Measurements from ENCODE around the gene MYL9.
"Not testable (repeated sequence)": the region's sequence is repeated elsewhere in the genome, so short reads cannot be mapped to it uniquely, and the experiment has no call there.

The MYL9 gene

DNA sequence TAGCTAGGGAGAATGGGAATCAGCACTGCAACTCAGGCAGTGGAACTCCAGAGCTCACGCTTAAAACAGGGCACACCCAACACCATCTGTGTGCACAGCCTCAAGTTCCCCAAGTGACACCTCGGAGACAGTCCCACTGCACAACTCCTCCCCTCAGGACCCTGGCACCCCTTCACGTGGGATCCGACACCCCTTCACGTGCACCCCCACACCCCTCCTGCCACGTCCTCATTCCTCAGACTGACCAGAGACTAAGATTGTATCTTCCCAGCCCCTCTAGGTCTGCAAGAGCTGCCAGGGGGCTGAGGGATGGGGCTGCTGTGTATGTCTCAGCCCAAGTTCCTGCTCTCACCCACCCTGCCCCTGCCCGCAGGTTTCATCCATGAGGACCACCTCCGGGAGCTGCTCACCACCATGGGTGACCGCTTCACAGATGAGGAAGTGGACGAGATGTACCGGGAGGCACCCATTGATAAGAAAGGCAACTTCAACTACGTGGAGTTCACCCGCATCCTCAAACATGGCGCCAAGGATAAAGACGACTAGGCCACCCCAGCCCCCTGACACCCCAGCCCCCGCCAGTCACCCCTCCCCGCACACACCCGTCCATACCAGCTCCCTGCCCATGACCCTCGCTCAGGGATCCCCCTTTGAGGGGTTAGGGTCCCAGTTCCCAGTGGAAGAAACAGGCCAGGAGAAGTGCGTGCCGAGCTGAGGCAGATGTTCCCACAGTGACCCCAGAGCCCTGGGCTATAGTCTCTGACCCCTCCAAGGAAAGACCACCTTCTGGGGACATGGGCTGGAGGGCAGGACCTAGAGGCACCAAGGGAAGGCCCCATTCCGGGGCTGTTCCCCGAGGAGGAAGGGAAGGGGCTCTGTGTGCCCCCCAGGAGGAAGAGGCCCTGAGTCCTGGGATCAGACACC is 7.6 kb downstream of the MYL9 start:
- no peak for DNase-seq (ENCODE audit: low read depth in 1 of 2, low spot score in 1 of 2)

GRCh38 chr20:36549628-36549941 is 8.3 kb downstream of the MYL9 start:
- no peak for DNase-seq (ENCODE audit: low read depth in 1 of 2, low spot score in 1 of 2)

DNA sequence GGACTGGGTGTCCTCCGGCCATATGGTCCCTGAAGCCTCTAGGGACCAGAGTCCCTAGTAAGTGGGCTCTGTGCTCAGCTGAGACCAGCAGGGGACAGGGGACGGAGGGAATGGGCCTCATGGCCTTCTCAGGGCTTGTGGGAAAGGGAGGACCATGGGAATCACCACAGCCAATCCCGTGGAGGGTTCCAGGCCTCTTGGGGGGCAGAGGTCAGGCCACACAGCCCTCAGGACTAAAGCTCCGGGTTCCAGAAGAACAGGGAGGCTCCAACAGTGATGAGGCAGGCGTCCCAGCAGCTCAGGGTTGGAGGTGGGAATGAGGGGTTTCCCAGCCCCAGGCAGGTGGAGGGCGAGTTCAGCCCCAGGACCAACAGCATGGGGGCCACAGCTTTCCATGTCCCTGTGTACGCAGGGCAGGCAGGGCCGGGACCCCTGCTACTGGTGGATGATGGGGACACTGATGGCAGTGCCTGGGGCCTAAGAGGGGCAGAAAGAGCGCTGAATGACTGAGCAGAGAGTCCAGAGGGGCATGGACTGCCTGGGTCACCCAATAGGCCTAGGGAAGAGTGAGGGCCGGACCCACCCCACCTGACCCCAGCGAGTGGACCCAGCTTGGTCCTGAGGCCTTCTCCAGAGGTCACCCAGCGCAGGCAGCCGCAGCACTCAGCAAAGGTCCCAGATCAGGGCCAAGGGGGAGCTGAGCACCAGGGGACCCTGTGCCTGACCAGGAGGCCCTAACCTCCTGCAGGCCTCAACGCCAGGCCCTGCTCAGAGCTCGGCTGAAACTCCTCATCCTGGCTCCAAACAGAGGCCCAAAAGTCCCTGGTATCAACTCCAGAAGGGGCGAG is 8.8 kb downstream of the MYL9 start:
- no peak for DNase-seq (ENCODE audit: low read depth in 1 of 2, low spot score in 1 of 2)

GRCh38 chr20:36550790-36551299 is 9.5 kb downstream of the MYL9 start:
- DNase-seq (ENCODE audit: low read depth in 1 of 2, low spot score in 1 of 2) = no peak

- DNase-seq (ENCODE audit: low read depth in 1 of 2, low spot score in 1 of 2) = no peak
Measured at GRCh38 chr20:36555248-36555647, 13.9 kb downstream of the MYL9 start.

DNA sequence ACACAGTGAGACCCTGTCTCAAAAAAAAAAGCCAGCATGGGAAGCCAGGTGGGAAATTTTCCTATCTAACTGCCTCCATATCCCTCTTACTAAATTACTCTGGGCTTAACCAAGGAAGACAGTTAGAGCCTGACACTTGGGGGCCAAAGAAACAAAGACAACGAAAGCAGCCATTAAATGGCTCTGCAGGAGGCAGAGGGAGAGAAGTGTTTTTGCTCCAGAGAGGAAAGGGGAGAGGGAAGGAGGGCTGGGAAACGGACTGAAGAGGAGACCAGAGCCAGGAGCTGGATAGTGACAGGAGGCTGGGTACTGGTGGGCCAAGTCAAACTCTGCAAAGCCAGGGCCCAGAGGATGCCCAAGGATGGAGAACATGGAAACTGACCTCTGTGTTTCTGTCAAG is 21.4 kb downstream of the MYL9 start:
- no peak for DNase-seq (ENCODE audit: low read depth in 1 of 2, low spot score in 1 of 2)

DNA sequence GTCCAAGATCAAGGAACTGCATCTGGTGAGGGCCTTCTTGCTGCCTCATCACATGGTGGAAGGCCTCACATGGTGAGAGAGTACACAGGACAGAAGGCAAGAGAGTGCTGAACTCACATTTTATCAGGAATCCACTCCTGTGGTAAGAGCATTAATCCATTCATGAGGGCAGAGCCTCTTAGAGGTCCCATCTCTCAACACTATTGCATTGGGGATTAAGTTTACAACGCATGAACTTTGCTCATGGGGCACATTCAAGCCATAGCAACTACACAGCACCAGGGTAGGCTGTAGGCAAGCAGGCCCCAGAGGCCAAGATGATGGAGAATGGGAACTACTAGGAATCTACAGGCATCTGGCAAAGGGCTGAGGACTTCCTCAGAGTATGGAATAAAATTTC is 22.1 kb downstream of the MYL9 start:
- no peak for DNase-seq (ENCODE audit: low read depth in 1 of 2, low spot score in 1 of 2)

DNA sequence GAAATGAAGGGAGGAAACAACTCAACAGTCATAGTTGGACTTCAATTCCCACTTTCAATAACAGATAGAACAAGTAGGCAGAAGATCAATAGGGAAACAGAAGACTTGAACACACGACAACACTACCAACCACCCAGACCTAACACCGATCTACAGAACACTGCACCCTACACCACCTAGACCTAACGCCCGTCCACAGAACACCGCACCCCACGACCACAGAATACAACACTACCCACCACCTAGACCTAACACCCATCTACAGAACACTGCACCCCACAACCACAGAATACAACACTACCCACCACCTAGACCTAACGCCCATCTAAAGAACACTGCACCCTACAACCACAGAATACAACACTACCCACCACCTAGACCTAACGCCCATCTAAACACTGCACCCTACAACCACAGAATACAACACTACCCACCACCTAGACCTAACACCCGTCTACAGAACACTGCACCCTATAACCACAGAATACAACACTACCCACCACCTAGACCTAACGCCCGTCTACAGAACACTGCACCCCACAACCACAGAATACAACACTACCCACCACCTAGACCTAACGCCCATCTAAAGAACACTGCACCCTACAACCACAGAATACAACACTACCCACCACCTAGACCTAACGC is 22.9 kb downstream of the MYL9 start:
- not testable (repeated sequence) for DNase-seq (ENCODE audit: low read depth in 1 of 2, low spot score in 1 of 2)

DNA sequence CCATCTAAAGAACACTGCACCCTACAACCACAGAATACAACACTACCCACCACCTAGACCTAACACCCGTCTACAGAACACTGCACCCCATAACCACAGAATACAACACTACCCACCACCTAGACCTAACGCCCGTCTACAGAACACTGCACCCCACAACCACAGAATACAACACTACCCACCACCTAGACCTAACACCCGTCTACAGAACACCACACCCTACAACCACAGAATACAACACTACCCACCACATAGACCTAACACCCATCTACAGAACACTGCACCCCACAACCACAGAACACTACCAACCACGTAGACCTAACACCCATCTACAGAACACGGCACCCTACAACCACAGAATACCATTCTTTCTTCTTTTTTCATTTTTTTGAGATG is 23.4 kb downstream of the MYL9 start:
- not testable (repeated sequence) for DNase-seq (ENCODE audit: low read depth in 1 of 2, low spot score in 1 of 2)

GRCh38 chr20:36565520-36565919 is 24.2 kb downstream of the MYL9 start:
- DNase-seq (ENCODE audit: low read depth in 1 of 2, low spot score in 1 of 2) = no peak

GRCh38 chr20:36569847-36570429 is 28.6 kb downstream of the MYL9 start:
- DNase-seq (ENCODE audit: low read depth in 1 of 2, low spot score in 1 of 2) = no peak

DNA sequence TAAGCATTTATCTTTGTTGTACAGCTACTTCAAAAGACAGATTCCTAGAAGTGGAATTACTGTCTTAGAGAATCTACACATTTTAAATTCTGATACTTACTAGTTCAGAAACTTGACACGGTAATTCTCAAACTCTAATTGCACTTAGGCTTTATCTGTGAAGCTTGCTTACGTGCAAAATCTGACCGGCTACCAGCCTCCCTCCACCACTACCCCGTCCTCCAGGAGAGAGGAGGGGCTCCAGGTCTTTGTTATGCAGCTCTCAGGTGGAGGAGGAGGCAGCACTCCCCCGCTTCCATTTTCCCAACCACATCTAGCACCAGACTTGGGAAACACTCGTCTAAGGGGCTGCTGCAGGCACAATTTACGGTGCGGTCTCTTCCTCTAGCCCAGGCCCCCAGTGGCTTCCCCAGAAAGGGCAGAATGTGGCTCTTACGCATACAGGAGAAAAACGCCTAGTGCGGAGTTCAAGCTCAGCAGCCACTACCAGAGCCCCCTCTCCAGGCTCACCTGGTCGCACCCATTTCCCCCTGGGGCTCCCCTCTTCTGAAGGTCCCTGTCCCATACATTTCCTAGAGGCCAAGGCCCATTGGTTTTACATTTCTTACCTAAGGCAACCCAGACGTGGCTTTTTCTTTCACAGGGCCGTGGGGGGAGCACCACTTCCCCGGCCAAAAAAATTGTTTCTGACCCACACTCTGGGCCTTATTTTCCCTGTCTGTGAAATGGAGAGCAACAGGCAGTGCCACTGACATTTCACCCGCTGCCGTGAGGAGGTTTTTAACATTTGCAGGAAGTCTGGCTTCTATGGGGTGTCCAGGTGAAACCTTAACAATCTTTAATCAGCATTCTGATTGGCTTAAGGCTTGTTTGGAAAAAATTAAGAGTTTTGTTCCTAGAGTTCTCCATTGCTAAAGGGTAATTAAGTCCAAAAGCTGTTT is 30.5 kb downstream of the MYL9 start:
- DNase-seq (ENCODE audit: low read depth in 1 of 2, low spot score in 1 of 2) = no peak

GRCh38 chr20:36572701-36573102 is 31.4 kb downstream of the MYL9 start:
- DNase-seq (ENCODE audit: low read depth in 1 of 2, low spot score in 1 of 2) = peak; percentile 33 to 56

DNA sequence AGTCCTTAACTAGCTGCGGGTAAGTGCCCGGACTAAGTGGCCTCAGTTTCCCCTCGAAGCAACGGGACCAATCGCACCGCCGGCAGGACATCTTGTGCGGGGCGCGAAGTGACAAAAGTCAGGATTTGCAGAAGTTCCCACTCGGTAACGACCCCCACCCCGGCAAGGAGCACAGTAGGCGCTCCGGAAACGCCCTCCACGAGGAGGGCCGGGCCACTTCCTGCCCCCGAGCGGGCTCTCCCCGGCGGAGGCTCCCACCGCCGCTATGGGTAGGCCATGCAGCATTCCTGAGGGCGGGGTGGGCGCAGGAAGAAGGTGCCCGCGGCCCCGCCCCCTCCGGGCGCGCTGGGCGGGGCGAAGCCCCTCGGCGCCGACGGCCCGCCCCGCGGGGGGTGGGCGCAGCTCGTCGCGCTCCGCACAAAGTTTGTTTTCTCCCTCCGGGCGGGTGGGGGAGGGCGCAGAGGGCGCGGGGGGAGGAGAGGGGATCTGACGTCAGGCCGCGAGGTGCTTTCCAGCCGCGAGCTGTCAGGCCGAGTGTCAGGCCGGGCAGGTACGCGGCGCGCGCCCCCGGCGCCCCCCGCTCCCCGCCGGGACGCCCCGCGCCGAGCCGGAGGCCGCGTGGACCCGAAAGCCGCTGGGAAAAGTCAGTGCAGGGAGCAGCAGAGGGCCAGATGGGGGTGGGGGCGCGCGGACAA is 31.9 kb downstream of the MYL9 start, which contains the start of gene TGIF2:
Gene TGIF2, plus strand, starts transcription at position 495 of the 695 bp plus-strand sequence. CDS start 5,178 bp downstream, outside the sequence.
- DNase-seq (ENCODE audit: low read depth in 1 of 2, low spot score in 1 of 2) = peak; percentile 82 to 84

DNA sequence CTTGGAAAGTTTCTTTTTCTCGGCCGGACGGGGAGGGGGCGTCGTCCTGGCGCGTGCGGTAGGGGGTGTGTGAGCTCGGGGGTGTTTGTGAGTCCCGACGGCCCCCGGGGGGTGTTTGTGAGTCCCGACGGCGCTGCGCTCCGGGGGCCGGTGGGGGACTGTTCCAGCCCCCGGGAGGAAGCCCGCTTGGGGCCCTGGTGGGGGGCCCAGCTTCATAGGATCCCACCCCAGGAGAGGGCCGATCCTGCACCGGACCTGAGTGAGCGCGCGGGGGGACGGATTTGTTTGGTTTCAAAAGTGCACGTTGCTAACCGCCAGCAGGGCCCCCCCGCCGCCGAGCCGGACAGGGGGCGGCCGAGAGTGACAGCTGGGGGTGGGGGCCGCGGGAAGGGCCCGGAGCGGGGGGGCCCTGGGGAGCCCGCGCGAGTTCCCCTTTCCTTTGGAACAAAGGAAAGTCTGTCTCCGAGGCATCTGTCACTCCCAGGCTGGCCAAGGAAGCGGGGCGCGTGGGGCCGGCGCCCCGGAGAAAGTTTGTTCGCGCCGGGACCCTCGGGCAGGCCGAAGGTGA is 32.6 kb downstream of the MYL9 start:
- peak in 1 of 2 donors; percentile 20 for DNase-seq (ENCODE audit: low read depth in 1 of 2, low spot score in 1 of 2)

GRCh38 chr20:36574366-36575135 is 33.2 kb downstream of the MYL9 start:
- peak; percentile 19 to 42 for DNase-seq (ENCODE audit: low read depth in 1 of 2, low spot score in 1 of 2)

DNA sequence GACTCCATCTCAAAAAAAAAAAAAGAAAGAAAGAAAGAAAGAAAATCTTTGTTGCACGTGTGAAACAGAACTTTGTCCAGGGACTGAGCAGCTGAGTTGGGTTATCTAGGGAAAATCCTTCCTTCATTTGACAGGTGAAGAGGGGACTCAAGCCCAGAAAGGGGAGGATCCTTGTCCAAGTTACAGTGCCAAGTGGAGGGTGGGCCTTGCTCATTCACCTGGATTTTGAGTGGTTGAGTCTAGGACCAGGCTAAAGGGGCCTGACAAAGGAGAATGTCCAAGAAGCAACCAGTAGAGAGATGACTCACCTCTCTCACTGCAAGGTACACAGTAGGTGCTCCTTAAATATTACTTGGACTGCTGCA is 34.7 kb downstream of the MYL9 start:
- DNase-seq (ENCODE audit: low read depth in 1 of 2, low spot score in 1 of 2) = no peak

DNA sequence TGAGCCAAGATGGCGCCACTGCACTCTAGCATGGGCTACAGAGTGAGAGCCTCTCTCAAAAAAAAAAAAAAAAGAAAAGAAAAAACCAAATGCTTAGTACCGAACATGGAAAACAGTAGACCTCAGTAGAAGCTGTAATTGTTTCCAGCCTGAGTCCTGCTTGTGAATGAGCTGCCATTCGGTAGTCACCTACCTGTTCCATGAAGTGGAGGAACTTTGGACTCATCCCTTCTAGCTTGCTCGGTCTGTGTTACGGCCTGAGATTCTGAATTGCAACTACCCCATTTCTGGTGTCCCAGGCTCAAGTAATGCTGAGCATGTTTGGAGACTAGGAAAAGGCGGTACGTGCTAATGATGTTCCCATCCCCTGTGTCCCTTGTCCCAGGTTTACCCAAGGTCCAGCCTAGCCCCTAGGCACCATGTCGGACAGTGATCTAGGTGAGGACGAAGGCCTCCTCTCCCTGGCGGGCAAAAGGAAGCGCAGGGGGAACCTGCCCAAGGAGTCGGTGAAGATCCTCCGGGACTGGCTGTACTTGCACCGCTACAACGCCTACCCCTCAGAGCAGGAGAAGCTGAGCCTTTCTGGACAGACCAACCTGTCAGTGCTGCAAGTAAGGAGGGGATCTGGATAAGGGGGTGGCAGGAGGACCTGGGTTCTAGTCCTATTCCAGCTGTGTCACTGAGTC is 37.2 kb downstream of the MYL9 start:
- no peak for DNase-seq (ENCODE audit: low read depth in 1 of 2, low spot score in 1 of 2)

All from stimulated activated CD4-positive, alpha-beta T cell treated with anti-CD3 and anti-CD28 coated beads, Interleukin-15, amount 100 ng/mL, for 1 hour (primary cell).